Activated CD8-positive, alpha-beta memory T cell treated with anti-CD3 and anti-CD28 coated beads, Interleukin-2, amount 50 U/mL, for 24 hours (primary cell): Measurements from ENCODE around the gene ZNF662.

Experiments
- DNase-seq: peaks from one replicate; pipeline ENCODE4 v3.0.0-alpha.2; 2020; ENCODE audit errors: extremely low read depth

ZNF662 gene

GRCh38 chr3:42887084-42887483, 18.9 kb upstream of the ZNF662 start:
- no peak for DNase-seq

GRCh38 chr3:42891042-42891441, 14.9 kb upstream of the ZNF662 start:
- no peak for DNase-seq

DNA sequence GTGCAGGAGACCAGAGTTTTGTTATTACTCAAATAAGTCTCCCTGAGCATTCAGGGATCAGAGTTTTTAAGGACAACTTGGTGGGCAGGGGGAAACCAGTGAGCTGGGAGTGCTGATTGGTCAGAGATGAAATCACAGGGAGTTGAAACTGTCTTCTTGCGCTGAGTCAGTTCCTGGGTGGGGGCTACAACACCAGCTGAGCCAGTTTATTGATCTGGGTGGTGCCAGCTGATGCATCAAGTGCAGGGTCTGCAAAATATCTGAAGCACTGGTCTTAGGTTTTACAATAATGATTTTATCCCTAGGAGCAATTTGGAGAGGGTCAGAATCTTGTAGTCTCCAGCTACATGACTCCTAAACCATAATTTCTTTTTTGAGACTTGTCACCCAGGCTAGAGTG, 13.8 kb upstream of the ZNF662 start:
- no peak for DNase-seq

DNA sequence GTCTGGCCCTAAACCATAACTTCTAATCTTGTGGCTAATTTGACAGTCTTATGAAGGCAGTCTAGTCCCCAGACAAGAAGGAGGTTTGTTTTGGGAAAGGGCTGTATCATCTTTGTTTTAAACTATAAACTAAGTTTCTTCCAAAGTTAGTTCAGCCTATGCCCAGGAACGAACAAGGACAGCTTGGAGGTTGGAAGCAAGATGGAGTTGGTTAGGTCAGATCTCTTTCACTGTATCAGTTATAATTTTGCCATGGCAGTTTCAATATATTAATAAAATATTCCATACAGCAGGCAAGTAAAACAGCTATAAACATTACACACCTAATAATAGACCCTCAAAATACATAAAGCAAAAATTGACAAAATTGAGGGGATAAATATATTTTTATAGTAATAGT, 13.1 kb upstream of the ZNF662 start:
- DNase-seq = no peak

DNA sequence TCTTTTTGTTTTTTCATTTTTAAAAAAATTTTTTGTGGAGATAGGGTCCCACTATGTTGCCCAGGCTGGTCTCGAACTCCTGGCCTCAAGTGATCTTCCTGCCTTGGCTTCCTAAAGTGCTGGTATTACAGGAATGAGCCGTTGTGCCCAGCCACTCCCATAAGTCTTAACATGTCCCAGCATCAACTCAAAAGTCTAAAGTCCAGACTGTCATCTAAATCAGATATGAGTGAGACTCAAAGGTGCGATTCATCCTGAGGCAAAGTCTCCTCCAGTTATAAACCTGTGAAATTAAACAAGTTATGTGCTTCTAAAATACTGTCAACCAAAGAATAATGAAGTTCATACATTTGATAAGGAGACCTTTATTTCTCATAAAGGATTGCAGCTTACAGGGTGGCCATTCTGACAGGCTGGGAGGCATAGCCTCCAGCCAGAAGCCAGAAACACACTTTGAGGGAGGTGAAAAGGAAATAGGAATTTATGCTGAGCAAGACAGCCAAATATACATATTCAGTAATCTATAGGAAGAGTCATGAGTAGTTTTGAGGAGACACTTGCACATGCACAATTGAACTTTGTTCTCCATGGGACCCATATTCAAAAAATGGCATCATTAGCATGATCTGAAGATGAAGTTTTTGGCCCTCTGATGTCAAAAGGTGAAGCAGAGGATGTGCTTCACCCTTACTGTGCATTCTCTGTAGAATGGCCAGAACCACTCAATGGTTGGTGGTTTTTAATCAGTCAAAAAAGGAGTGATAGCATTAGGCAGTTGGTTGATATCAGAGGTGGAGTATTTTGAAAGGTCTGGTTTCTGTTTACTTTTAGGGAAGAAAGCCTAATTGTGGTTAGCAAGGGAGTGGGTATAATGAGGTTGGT, 11.0 kb upstream of the ZNF662 start:
- no peak for DNase-seq

DNA sequence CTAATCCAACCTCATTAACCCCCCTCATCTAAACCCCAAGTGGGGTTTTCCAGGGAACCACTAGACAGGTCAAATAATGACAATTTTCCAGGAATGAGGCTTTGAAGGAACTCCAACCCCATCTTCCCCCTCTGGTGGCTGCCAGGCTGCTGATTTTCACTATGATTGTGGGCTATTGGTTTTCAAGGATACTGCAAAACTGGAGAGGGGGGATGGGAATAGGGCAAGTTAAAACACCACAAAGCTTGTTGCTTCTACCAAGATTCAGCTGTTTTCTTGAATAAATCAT, 10.4 kb upstream of the ZNF662 start:
- DNase-seq = no peak

GRCh38 chr3:42898896-42899675, 6.9 kb upstream of the ZNF662 start:
- DNase-seq = no peak

DNA sequence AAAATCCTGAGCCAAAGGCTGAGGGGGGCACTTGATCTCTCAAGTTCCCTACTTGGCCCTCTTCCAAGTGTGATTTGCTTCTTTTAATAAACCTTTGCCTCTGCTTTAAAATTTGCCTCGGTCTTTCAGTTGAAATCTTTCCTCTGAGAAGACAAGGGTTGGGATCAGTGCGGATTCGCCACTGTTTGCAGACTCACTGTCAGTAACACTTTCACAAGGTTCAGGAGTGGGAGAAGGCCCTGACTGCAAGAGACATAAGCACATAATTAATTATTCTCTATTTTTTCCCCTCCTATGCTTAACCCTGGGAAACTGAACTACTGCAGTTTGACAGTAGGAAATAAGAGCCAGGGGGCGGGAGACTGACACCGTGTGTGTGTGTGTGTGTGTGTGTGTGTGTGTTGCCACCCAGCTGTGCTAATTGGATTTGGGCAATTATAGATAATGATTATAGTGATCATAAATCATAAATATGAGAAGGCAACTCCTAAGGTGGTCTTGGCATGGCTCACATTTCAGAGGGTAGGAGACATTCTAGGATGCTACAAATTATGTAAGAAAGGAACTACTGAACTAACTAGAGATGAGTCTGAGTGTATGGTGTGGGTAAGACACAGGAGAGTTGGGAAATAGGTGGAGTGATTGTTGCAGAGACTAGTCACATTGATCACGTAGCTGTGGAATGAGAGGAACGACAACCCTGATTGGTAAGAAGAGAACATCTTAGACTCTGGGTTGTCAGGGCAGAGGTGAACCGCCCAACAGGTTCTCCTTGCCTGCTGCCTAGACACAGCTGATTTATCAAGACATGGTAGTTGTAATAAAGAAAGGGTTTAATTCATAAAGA, 5.5 kb upstream of the ZNF662 start:
- DNase-seq = no peak

GRCh38 chr3:42901073-42901415, 4.9 kb upstream of the ZNF662 start:
- DNase-seq = no peak

GRCh38 chr3:42902257-42902656, 3.7 kb upstream of the ZNF662 start:
- DNase-seq = no peak

GRCh38 chr3:42904076-42904475, 1.9 kb upstream of the ZNF662 start:
- no peak for DNase-seq

- no peak for DNase-seq
Observed at GRCh38 chr3:42905740-42906069, 237 bp upstream of the ZNF662 start.

GRCh38 chr3:42906848-42907183, 874 bp downstream of the ZNF662 start:
- no peak for DNase-seq

GRCh38 chr3:42908675-42909074, 2.7 kb downstream of the ZNF662 start:
- DNase-seq = no peak

- no peak for DNase-seq
Observed at GRCh38 chr3:42911551-42911950, 5.6 kb downstream of the ZNF662 start.

DNA sequence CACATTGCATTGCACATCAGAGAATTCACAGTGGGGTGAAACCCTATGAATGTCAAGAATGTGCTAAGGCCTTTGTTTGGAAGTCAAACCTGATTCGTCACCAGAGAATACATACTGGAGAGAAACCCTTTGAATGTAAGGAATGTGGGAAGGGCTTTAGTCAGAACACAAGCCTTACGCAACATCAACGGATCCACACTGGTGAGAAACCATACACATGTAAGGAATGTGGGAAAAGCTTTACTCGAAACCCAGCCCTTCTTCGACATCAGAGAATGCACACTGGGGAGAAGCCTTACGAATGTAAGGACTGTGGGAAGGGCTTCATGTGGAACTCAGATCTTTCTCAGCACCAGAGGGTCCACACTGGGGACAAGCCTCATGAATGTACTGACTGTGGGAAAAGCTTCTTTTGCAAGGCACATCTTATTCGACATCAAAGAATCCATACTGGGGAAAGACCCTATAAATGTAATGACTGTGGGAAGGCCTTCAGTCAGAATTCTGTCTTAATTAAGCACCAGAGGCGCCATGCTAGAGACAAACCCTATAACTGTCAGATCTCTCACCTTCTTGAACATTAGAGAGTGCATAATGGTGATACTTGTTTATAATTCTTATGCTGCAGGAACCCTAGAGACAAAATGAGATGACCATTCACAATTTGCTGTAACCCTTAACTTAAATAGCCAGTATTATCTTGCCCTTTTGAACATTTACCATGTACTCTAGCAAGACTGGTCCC, 9.0 kb downstream of the ZNF662 start:
- no peak for DNase-seq

DNA sequence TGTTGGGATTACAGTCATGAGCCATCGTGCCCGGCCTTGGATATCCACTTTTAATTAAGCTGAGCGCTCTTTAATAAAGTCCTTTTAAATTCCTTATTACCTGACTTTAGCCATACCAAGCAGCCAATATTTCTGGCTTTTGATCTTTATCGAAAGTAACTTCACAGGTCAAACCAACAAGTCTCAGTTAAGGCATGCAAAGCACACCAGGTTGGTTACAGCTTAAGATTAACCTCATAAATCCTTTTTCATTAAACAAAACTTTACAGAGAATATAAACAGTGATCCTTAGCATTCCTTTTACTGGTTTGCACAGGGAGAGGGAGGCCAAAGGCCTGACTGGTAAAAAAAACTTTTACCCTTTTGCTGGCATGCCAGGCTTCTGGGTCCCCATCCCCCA, 17.7 kb downstream of the ZNF662 start:
- no peak for DNase-seq

DNA sequence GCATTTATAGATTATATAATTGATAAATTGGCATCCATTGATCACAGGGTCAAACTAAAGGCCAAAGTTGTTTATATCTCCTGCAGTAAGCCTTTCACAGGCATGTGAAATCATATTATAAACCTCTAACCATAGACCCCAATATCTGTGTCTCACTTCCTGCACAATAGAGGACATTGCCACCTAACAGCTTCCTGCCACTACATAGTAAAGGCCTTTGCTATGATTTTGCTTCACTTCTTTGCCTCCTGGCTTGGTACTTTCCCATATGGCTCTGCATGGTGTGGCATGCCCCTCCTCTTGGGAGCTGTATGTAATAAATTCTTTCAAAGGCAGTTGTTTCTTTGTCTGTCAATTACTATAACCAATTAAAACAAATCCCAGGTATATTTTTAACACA, 20.4 kb downstream of the ZNF662 start:
- DNase-seq = no peak

- DNase-seq = no peak
Observed at GRCh38 chr3:42934111-42934510, 28.2 kb downstream of the ZNF662 start.

DNA sequence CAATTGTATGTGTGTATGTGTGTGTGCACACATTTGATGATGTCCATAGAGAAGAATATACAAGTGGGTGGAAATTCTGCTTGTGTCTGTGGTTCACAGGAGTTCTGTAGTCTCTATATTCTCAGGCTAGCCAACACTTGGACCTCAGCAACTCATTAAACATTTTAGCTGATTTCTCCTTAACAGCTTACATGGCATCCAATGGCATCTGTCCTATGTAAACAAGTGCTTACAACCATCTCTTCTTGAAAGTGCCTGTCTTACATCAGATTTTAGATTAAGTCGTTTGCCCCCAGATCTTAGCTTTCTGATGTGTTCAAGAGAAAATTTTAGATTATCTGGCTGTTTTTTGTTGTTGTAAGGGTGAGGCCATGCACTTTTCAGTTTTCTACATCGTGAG, 29.0 kb downstream of the ZNF662 start:
- no peak for DNase-seq

DNA sequence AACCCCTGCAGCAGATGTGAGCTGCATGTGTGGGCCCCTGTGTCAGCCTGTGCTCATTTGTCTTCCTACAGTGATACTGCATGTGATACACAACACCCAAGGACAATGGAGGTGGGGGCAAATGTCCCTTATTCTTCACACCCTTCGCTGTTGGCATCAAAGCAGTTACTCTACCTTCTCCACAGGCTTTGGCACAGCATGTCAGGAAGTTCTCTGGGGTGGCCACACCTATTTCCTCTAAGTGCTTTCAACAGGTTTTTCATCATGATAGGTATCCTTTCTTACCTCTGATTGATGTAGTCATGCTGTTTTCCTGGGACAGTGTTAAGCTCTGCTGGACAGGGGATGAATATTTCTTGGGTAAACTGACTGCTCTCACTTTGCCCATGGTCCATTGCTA, 29.5 kb downstream of the ZNF662 start:
- DNase-seq = no peak
